Measurements from ENCODE around the gene PIM1.
A peak's percentile ranks its signal among the peaks of the same experiment; 100 is the strongest.

The PIM1 gene

DNA sequence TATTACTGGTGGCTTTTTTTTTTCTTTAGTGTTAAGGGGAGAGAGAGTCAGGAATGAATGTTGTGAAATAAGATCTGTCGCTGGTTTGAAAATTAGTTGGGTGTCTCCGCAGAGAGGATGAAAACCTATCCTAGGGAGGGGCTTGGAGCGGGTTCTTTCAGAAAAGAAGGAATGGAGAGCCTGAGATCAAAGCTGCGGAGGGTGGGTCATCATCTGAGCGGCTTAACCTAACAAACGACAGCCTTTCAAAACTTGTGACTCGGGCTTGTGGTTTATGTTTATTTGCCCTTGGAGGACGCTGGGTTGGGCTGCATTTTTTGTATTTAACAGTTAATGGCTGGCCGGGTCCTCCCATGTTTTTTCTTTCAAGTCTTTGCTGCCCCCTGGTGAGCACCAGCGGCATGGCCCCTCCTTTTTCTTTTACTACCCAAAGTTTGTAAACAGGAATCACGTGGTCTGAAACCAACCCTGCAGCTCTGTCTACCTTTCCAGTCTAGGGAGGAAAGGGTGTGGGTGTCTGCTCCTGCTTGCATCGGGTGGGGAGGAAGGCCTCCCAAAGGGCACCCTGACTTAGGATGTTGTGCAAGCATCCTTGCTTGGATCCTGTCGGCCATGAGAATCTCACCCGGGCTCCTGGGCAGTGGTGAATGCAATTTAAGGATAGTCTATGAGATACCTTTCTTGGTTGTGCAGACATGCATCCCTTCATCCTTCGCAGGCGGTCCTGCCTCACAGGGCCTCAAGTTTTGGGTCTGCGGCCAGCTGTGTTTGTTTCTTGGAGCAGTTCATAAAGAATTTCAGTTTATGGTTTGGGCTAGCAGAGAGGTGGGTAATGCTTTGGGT lies 2.2 kb downstream of the PIM1 start:
- Histone ChIP-seq H3K27me3 (ENCODE audit: insufficient read depth, low read length, poor library complexity, severe bottlenecking) (no peaks in the 10 kb centered on the region), H3F3A (ENCODE audit: low read depth) (peaks cover 3% of the 10 kb centered on the region; the same call in 1 of the 2 replicates)

DNA sequence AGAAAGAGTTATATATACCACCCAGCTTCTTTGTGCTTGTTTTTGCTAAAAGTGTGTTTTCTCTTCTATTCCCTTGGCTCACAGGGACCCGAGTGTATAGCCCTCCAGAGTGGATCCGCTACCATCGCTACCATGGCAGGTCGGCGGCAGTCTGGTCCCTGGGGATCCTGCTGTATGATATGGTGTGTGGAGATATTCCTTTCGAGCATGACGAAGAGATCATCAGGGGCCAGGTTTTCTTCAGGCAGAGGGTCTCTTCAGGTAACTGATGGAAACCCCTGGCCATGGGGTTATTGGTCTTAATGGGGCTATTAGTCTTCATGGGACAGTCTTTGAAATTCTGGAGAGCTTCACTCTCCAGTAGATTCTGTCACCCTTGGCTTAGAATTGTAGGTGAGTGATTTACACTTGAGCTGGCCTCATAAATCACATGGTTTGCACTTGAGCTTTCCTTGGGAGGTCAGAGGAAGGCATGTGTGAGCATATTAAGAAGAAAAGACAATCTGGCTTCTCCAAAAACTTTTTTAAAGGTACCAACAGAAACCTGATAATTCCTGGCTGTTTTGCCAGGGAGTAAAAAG lies 3.0 kb downstream of the PIM1 start:
- Histone ChIP-seq H3K4me3 (ENCODE audit: low read length, poor library complexity, severe bottlenecking) (peak overlapping the region; percentile 82), H3F3A (ENCODE audit: low read depth) (peaks cover 3% of the 10 kb centered on the region; the same call in 1 of the 2 replicates)

More for the DNA sequence above, 2.2 kb downstream of the PIM1 start:
- H3K9me3 ChIP-seq (ENCODE audit: insufficient read depth, low read depth, low read length), result no peaks in the 10 kb centered on the region
- H3K36me3 ChIP-seq (ENCODE audit: insufficient read depth, low read length), result peaks cover 28% of the 10 kb centered on the region; the same call in 1 of the 2 replicates
- TF ChIP-seq, protein P1, sequence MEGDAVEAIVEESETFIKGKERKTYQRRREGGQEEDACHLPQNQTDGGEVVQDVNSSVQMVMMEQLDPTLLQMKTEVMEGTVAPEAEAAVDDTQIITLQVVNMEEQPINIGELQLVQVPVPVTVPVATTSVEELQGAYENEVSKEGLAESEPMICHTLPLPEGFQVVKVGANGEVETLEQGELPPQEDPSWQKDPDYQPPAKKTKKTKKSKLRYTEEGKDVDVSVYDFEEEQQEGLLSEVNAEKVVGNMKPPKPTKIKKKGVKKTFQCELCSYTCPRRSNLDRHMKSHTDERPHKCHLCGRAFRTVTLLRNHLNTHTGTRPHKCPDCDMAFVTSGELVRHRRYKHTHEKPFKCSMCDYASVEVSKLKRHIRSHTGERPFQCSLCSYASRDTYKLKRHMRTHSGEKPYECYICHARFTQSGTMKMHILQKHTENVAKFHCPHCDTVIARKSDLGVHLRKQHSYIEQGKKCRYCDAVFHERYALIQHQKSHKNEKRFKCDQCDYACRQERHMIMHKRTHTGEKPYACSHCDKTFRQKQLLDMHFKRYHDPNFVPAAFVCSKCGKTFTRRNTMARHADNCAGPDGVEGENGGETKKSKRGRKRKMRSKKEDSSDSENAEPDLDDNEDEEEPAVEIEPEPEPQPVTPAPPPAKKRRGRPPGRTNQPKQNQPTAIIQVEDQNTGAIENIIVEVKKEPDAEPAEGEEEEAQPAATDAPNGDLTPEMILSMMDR (conservative IDR thresholded peaks at IDR 0.05; ENCODE audit: low read length), result peak; percentile 92
- TF ChIP-seq EZH2phosphoT487 (IDR thresholded peaks at IDR 0.05; ENCODE audit: borderline replicate concordance), result no peak
- H3K4me1 ChIP-seq (ENCODE audit: insufficient read depth, low read length, poor library complexity, severe bottlenecking), result peaks cover 26% of the 10 kb centered on the region
- H2AFZ ChIP-seq (ENCODE audit: low read length), result no peak overlapping the region
- peak overlapping the region; percentile 85 for H3K4me2 ChIP-seq (ENCODE audit: low read depth, low read length, poor library complexity, severe bottlenecking)
- peak overlapping the region; percentile 82 for H3K4me3 ChIP-seq (ENCODE audit: low read length, poor library complexity, severe bottlenecking)
- H3K9ac ChIP-seq (ENCODE audit: low read depth, low read length, poor library complexity, severe bottlenecking), result peak overlapping the region; percentile 87
- H3K79me2 ChIP-seq (ENCODE audit: insufficient read depth, low read length), result peaks cover 46% of the 10 kb centered on the region
- H3K9me2 ChIP-seq (replicated peaks; ENCODE audit: low read depth, low read length), result no peaks in the 10 kb centered on the region
- peaks cover 27% of the 10 kb centered on the region for H4K20me1 ChIP-seq (ENCODE audit: insufficient read depth, low read length, poor library complexity, severe bottlenecking)

GRCh38 chr6:37173493-37174195 lies 3.7 kb downstream of the PIM1 start:
- Histone ChIP-seq H3K4me1 (ENCODE audit: insufficient read depth, low read length, poor library complexity, severe bottlenecking) (peaks cover 23% of the 10 kb centered on the region), H3F3A (ENCODE audit: low read depth) (peaks cover 3% of the 10 kb centered on the region; the same call in 1 of the 2 replicates), H4K20me1 (ENCODE audit: insufficient read depth, low read length, poor library complexity, severe bottlenecking) (peaks cover 27% of the 10 kb centered on the region), H3K36me3 (ENCODE audit: insufficient read depth, low read length) (peaks cover 28% of the 10 kb centered on the region; the same call in 1 of the 2 replicates), H3K9ac (ENCODE audit: low read depth, low read length, poor library complexity, severe bottlenecking) (no peak overlapping the region), H3K4me3 (ENCODE audit: low read length, poor library complexity, severe bottlenecking) (peak overlapping the region; percentile 82), H3K79me2 (ENCODE audit: insufficient read depth, low read length) (peaks cover 46% of the 10 kb centered on the region), H3K9me2 (replicated peaks; ENCODE audit: low read depth, low read length) (no peaks in the 10 kb centered on the region), H3K27me3 (ENCODE audit: insufficient read depth, low read length, poor library complexity, severe bottlenecking) (no peaks in the 10 kb centered on the region), H3K9me3 (ENCODE audit: insufficient read depth, low read depth, low read length) (no peaks in the 10 kb centered on the region), H3K4me2 (ENCODE audit: low read depth, low read length, poor library complexity, severe bottlenecking) (peak overlapping the region; percentile 85), H2AFZ (ENCODE audit: low read length) (no peak overlapping the region)
- no peak for TF ChIP-seq EZH2phosphoT487 (IDR thresholded peaks at IDR 0.05; ENCODE audit: borderline replicate concordance)
- TF ChIP-seq, protein P1 (conservative IDR thresholded peaks at IDR 0.05; ENCODE audit: low read length), result no peak

More for the DNA sequence above, 3.0 kb downstream of the PIM1 start:
- Histone ChIP-seq H3K9ac (ENCODE audit: low read depth, low read length, poor library complexity, severe bottlenecking) (peak overlapping the region; percentile 0), H3K9me2 (replicated peaks; ENCODE audit: low read depth, low read length) (no peaks in the 10 kb centered on the region), H3K27me3 (ENCODE audit: insufficient read depth, low read length, poor library complexity, severe bottlenecking) (no peaks in the 10 kb centered on the region), H4K20me1 (ENCODE audit: insufficient read depth, low read length, poor library complexity, severe bottlenecking) (peaks cover 27% of the 10 kb centered on the region), H3K4me2 (ENCODE audit: low read depth, low read length, poor library complexity, severe bottlenecking) (peak overlapping the region; percentile 85), H2AFZ (ENCODE audit: low read length) (no peak overlapping the region), H3K79me2 (ENCODE audit: insufficient read depth, low read length) (peaks cover 46% of the 10 kb centered on the region), H3K4me1 (ENCODE audit: insufficient read depth, low read length, poor library complexity, severe bottlenecking) (peaks cover 26% of the 10 kb centered on the region), H3K9me3 (ENCODE audit: insufficient read depth, low read depth, low read length) (no peaks in the 10 kb centered on the region), H3K36me3 (ENCODE audit: insufficient read depth, low read length) (peaks cover 28% of the 10 kb centered on the region; the same call in 1 of the 2 replicates)
- TF ChIP-seq, protein P1 (conservative IDR thresholded peaks at IDR 0.05; ENCODE audit: low read length), result no peak
- no peak for TF ChIP-seq EZH2phosphoT487 (IDR thresholded peaks at IDR 0.05; ENCODE audit: borderline replicate concordance)

Measured in Loucy (cell line).